Stimulated activated naive B cell treated with anti-CD40 and anti-IgM and Interleukin-4, amounts not matched to agents 10 μg/mL and 1 μg/mL and 100 μg/mL, for 72 hours (primary cell): ENCODE measurements around the gene LEMD1.
A peak's percentile ranks its signal among the peaks of the same experiment; 100 is the strongest.

Source experiments
- ATAC-seq, 2 donors: fragments of 150-1000 bp; cut with Tn5 transposase; replicated peaks; 2 replicates each; pipeline ENCODE4 v1.10.0; 2021; ENCODE audit warnings: moderate library complexity in 1 of 2
- DNase-seq: peaks from one replicate; pipeline ENCODE4 v3.0.0; 2021
- H3K27ac Mint-ChIP-seq: one replicate; pipeline ENCODE4 v1.8.0; 2022; ENCODE audit warnings: mild to moderate bottlenecking, mixed read lengths
- H3K27me3 Mint-ChIP-seq, 2 donors: one replicate each; pipeline ENCODE4 v1.8.0; 2022; ENCODE audit warnings: mixed read lengths in 2 of 2
- H3K36me3 Mint-ChIP-seq, 2 donors: one replicate each; pipeline ENCODE4 v1.8.0; 2022; ENCODE audit warnings: mixed read lengths in 2 of 2, mild to moderate bottlenecking in 1 of 2
- H3K4me1 Mint-ChIP-seq, 2 donors: one replicate each; pipeline ENCODE4 v1.8.0; 2022; ENCODE audit warnings: mixed read lengths in 2 of 2, mild to moderate bottlenecking in 1 of 2
- H3K4me3 Mint-ChIP-seq, 2 donors: one replicate each; pipeline ENCODE4 v1.8.0; 2022; ENCODE audit warnings: mild to moderate bottlenecking in 2 of 2, mixed read lengths in 2 of 2, moderate library complexity in 1 of 2
- H3K9me3 Mint-ChIP-seq, 2 donors: one replicate each; pipeline ENCODE4 v1.8.0; 2022; ENCODE audit warnings: mixed read lengths in 2 of 2, mild to moderate bottlenecking in 1 of 2

Gene LEMD1

DNA sequence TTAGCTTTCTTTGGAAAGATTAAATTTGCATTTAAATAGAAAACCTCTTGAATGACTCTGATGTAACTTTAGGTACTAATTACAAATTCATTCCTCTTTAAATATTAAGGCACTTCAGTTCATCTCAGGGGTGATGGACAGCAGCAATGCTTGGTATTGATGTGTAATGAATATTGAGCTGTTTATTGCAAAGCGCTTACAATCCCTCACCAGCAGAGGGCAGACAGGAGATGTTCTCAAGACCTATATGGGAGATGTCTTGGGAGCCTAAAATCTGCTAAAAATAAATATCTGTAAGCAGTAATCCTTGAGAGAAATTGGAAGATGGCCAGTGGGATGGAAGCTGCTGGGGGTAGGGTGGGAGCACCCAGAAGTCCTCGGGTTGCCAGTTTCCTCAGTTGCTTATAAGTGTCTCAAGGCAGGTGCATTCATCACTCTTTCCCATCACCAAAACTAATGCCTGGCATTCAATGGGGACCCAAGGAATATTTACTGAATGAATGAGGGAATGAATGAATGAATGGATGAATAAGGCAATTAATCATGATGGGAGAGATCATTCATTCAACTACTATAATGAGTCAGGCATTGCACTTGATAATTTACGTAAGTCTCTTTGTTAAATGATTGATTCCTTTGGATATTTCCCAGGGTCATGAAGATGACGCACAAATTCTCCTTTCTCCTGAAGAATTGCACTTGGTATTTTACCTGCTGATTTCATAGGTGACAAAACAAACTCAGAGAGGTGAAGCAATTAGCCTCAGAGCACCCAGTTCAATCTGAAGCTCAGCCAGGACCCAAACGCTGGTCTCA lies 67.4 kb downstream of the LEMD1 start:
- Mint-ChIP-seq H3K9me3 (no peaks in the 10 kb centered on the region), H3K36me3 (no peaks in the 10 kb centered on the region), H3K4me3 (no peak overlapping the region), H3K27ac (peak overlapping the region; percentile 20), H3K27me3 (peaks cover 0 to 28% of the 10 kb centered on the region in 2 donors), H3K4me1 (peaks cover 21 to 35% of the 10 kb centered on the region in 2 donors)
- ATAC-seq (peak; percentile 62 to 70), DNase-seq (no peak)

DNA sequence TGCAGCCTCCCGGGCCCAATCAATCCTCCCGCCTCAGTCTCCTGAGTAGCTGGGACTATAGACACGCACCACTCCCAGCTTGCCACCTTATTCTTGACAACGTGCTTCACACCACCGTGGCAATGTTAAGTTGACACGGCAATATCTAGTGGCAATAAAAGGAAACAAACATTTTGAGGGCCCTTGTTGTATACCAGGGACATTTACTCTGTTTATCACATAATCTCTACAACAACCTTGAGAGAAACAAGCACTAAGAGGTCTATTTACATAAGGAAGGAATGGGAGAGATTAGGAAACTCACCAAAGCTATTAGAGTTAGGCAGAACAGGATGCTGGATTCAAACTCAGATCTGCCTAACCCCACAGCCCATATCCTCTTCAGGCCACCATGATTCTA lies 68.2 kb downstream of the LEMD1 start:
- H3K27ac Mint-ChIP-seq = no peak overlapping the region
- no peaks in the 10 kb centered on the region for H3K36me3 Mint-ChIP-seq
- peaks cover 0 to 24% of the 10 kb centered on the region in 2 donors for H3K27me3 Mint-ChIP-seq
- peaks cover 28 to 43% of the 10 kb centered on the region in 2 donors for H3K4me1 Mint-ChIP-seq
- DNase-seq = no peak
- ATAC-seq = no peak
- no peaks in the 10 kb centered on the region for H3K9me3 Mint-ChIP-seq
- no peak overlapping the region for H3K4me3 Mint-ChIP-seq

DNA sequence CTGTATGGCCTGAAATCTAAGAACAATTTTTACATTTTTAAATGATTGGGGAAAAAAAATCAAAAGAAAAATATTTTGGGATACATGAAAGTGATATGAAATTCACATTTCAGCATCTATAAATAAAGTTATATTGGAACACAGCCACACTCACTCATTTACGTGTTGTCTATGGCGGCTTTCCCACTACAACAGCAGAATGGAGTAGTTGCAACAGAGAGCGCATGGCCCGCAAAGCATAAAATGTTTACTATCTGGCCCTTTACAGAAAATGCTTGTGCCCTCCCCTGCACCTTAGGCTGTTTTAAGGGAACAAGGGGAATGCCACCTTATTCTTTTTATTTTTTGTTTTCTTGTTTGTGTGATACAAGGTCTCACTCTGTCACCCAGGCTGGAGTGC lies 68.7 kb downstream of the LEMD1 start:
- H3K4me1 Mint-ChIP-seq = peaks cover 32 to 48% of the 10 kb centered on the region in 2 donors
- H3K27ac Mint-ChIP-seq = no peak overlapping the region
- H3K9me3 Mint-ChIP-seq = no peaks in the 10 kb centered on the region
- DNase-seq (no peak), ATAC-seq (no peak)
- H3K4me3 Mint-ChIP-seq = no peak overlapping the region
- no peaks in the 10 kb centered on the region for H3K36me3 Mint-ChIP-seq
- peaks cover 0 to 20% of the 10 kb centered on the region in 2 donors for H3K27me3 Mint-ChIP-seq

DNA sequence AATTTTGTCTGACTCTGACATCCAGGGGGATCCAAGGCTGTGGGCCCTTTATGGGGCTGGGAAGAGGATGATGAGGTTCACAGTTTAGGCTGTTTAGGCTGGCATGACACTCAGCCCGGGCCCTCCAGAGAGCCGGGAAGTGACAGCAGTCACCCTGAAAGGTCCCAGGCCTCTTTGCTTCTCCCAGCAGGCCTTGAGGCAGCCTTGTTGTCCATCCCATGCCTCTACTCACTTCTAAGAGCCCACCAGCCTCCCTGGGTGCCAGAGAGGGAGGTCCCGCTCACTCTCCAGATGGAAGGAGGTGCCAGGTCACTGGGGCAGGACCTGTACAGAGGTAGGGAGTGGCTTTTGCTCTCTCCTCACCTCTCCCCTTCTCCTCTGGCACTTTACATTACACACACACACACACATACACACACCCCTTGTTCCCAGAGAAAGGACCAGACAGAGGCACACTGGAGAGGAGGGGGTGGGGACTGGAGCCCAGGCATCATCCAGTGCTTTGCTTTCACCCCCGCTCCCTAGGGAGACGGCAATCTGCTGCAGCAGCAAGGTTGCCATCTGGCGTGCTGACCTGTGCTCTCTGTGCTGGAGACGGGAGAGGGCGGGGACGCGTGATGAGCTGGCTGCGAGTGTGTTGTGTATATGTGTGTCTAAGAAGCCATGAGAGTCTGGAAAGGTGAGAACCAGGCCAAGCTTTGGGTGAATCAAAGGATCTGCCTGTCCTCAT lies 69.7 kb downstream of the LEMD1 start:
- H3K9me3 Mint-ChIP-seq = no peaks in the 10 kb centered on the region
- H3K4me1 Mint-ChIP-seq = peaks cover 40 to 54% of the 10 kb centered on the region in 2 donors
- no peaks in the 10 kb centered on the region for H3K36me3 Mint-ChIP-seq
- H3K27ac Mint-ChIP-seq = no peak overlapping the region
- DNase-seq (no peak), ATAC-seq (no peak)
- H3K27me3 Mint-ChIP-seq = peaks cover 0 to 11% of the 10 kb centered on the region in 2 donors
- H3K4me3 Mint-ChIP-seq = no peak overlapping the region

DNA sequence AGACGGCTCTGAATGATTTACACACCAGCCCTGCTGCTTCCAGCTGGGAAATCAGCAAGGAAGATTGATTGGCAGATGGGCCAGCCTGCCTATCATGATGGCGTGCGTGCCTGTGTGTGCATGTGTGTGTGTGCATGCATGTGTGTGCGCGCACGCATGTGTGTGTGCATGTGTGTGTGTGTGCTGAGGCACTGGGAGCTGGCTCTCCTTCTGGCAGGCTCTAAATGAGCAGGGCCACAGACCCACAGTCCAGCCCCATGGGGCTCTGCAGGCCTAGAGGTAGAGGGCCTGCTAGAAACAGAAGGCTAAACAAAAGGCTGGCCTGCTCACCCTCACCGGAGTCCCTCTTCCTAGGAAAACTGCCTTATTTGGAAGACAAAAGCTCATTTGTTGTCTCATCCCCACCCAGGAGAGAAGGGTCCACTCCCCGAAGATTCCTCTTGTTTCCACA lies 71.1 kb downstream of the LEMD1 start:
- ATAC-seq = no peak
- H3K27me3 Mint-ChIP-seq = no peaks in the 10 kb centered on the region
- H3K4me1 Mint-ChIP-seq = peaks cover 35 to 47% of the 10 kb centered on the region in 2 donors
- H3K4me3 Mint-ChIP-seq = no peak overlapping the region
- no peak for DNase-seq
- no peaks in the 10 kb centered on the region for H3K9me3 Mint-ChIP-seq
- H3K27ac Mint-ChIP-seq = no peak overlapping the region
- no peaks in the 10 kb centered on the region for H3K36me3 Mint-ChIP-seq

DNA sequence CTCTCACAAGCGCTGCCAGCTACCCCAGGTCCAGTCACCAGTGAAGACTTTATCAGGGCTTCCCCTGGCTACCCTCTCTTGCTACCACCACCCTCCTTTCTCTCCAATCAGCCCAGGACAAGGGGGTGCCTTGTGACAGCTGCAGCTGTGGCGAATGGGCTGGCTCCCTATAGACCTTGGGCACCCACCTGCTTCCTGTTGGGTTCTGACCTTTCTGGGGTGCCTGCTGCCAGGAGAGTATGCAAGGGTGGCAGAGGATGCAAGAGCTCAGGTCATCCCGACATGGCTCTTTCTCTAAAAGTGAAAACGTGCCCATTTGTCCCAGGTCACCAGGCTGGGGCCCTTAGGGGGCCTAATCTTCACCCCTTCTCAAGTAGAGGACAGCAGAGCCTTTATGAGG lies 71.7 kb downstream of the LEMD1 start:
- no peaks in the 10 kb centered on the region for H3K9me3 Mint-ChIP-seq
- peak; percentile 41 to 63 for ATAC-seq
- peaks cover 35 to 47% of the 10 kb centered on the region in 2 donors for H3K4me1 Mint-ChIP-seq
- H3K27me3 Mint-ChIP-seq = no peaks in the 10 kb centered on the region
- DNase-seq = no peak
- H3K27ac Mint-ChIP-seq = no peak overlapping the region
- H3K4me3 Mint-ChIP-seq = no peak overlapping the region
- no peaks in the 10 kb centered on the region for H3K36me3 Mint-ChIP-seq

DNA sequence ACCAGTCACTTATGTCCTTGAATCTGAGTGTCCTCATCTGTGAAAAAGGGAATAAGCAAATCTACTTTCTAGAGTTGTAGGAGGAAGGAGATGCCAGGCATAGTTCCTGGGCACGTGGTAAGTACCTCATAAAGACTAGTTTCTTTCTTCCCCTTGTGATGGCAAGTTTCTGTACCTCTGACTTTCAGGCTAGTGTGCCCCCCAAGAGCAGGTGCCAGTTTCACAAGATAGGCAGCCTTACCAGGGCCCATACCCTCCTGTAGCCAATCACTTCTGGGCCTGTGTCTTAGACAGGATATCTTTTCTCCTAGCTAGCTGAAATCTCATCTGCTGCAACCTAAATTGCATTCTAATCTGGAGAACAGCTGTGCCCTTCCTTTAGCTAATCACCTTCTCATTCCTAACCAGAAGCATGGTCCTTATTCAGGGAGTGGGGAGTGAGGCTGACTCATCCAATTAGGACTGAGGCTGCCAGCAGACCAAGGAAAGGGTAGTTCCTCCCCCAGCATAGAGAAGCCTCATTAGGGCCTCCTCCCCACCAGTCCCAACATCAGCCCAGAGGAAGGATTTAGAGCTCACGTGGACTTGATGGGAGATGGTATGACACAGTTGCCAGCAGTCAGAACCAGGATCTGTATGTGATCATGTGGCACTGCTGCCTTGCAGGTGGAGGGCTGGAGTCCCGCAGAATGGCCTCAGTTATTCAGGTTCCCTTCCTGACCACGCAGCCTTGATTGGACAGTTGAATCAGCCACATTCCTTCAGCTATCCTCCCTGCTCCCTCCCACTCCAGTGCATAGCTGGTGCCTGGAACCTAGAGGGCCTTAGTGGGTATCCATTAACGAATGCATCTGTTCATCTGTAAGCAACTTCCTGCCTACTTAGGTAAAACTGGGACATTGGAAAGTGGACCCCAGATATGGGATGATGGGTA lies 73.0 kb downstream of the LEMD1 start:
- no peaks in the 10 kb centered on the region for H3K36me3 Mint-ChIP-seq
- DNase-seq (no peak), ATAC-seq (peak; percentile 56 to 65)
- H3K4me3 Mint-ChIP-seq = peak overlapping the region in 1 of 2 donors; percentile 44
- H3K27ac Mint-ChIP-seq = peak overlapping the region; percentile 62
- H3K9me3 Mint-ChIP-seq = no peaks in the 10 kb centered on the region
- H3K27me3 Mint-ChIP-seq = peaks cover 9 to 11% of the 10 kb centered on the region in 2 donors
- H3K4me1 Mint-ChIP-seq = peaks cover 44 to 51% of the 10 kb centered on the region in 2 donors

DNA sequence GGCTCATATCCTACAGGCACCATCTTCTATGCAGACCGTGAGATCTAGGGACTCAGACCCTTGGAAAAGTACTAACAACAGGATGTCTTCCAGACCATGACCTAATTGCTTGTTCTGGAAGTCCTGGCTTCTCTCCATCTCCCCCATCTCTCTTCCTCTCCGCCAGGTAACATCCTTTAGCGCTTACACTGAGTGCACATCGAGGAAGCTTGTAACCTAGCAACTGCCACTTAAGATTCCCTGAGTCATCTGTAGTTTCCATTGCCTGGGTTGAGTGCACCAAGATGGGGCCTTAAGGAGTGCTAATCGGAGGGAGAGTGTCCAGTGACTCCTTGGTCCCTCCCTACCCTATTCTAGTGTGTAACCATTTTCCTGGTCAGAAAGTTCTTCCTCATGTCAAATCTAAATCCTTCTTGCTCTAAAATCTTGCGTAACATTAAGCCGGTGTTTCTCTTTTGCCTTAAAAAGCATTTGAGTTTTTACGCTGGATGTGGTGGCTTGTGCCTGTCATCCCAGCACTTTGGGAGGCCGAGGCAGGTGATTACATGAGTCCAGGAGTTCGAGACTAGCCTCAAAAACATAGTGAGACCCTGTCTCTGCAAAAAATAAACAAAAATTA lies 74.8 kb downstream of the LEMD1 start:
- H3K4me1 Mint-ChIP-seq = peaks cover 51 to 65% of the 10 kb centered on the region in 2 donors
- no peak overlapping the region for H3K4me3 Mint-ChIP-seq
- H3K9me3 Mint-ChIP-seq = no peaks in the 10 kb centered on the region
- no peak for ATAC-seq
- no peak for DNase-seq
- H3K36me3 Mint-ChIP-seq = no peaks in the 10 kb centered on the region
- H3K27ac Mint-ChIP-seq = no peak overlapping the region
- H3K27me3 Mint-ChIP-seq = peaks cover 15 to 21% of the 10 kb centered on the region in 2 donors

DNA sequence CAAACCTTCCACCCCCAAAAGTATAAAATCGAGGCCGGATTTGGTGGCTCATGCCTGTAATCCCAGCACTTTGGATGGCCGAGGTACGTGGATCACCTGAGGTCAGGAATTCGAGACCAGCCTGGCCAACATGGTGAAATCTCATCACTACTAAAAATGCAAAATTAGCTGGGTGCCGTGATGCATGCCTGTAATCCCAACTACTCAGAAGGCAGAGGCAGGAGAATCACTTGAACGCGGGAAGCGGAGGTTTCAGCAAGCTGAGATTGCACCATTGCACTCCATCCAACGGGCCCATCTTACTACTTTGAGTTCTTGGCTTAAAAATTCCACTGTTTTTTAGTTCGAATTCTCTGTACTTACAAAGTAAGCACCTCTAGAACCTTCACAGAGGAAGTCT lies 76.1 kb downstream of the LEMD1 start:
- no peaks in the 10 kb centered on the region for H3K9me3 Mint-ChIP-seq
- H3K4me3 Mint-ChIP-seq = no peak overlapping the region
- H3K36me3 Mint-ChIP-seq = no peaks in the 10 kb centered on the region
- peaks cover 52 to 67% of the 10 kb centered on the region in 2 donors for H3K4me1 Mint-ChIP-seq
- no peak overlapping the region for H3K27ac Mint-ChIP-seq
- DNase-seq (no peak), ATAC-seq (no peak)
- peaks cover 15 to 22% of the 10 kb centered on the region in 2 donors for H3K27me3 Mint-ChIP-seq

DNA sequence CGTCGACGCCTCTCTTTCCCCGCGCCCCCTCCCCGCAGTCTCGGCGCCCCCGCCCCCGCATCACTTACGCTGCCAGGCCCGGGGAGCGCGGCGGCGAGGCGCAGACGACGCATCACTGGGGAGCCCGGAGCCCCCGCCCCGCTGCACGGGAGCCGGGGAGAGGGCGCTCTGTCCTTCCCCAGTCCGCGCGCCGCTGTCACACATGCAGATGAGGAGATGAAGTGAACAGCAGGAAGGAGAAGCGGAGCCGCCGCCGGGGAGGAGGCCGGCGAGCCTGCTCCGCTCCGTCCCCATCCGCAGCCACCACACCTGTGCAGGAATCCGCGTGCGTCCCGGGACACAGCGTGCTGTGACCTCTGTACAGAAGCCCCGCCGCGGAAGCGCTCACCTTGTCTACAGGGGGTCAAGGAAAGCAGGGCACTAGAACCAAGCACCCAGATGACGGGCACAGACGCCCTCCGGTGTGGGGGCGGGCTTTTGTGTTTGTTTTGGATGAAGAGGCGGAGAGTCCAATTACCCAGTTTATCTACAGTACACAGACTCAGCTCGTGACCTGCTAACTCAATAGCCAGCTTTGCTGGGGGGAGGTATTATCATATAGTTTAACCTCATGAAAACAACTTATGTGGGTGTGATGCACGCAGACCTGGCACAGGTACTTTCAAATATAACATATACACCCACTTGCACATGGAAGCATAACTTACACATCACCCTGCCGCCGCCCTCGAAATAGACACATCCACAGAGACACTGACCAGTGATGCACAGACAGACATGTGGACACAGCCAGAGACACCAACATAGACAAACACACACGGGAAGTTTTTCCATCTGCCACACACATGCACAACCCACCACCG lies 77.6 kb downstream of the LEMD1 start:
- Mint-ChIP-seq H3K9me3 (no peaks in the 10 kb centered on the region), H3K36me3 (no peaks in the 10 kb centered on the region), H3K4me1 (peaks cover 48 to 67% of the 10 kb centered on the region in 2 donors), H3K27me3 (peaks cover 15 to 22% of the 10 kb centered on the region in 2 donors), H3K27ac (peak overlapping the region; percentile 25), H3K4me3 (peak overlapping the region; percentile 82 to 86)
- DNase-seq (no peak), ATAC-seq (peak; percentile 52 to 53)

DNA sequence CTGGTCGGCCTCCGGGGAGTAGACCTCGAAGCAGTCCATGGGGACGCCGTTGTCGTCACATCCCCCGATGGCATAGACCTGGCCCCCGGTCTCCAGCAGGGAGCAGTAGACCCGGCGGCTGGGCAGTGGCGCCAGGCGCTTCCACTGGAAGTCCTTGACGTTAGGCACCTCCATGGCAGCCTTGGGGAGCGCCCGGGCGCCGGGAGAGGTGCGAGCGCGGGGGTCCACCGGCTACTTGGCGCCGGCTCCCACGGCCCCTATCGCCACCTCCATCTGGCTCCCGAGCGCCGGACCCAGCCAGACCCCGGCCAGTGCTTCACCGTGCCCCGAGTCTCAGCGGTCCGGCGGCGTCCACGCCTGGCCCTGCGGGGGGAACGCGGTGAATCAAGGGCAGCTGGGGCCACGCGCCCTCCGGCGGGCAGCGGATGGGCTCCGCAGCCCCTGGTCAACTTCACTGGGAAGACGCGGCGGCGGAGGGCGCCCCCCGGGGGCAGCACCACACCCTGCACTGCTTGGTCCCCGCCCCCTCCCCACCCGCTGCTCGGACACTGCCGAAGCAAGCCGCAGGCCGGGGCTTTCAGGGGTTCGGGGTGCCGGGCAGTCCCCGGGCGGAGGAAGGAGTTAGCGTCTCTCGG lies 78.3 kb downstream of the LEMD1 start:
- no peak for DNase-seq
- ATAC-seq = peak; percentile 26 to 41
- H3K27ac Mint-ChIP-seq = no peak overlapping the region
- peak overlapping the region; percentile 82 to 86 for H3K4me3 Mint-ChIP-seq
- H3K9me3 Mint-ChIP-seq = no peaks in the 10 kb centered on the region
- peaks cover 15 to 22% of the 10 kb centered on the region in 2 donors for H3K27me3 Mint-ChIP-seq
- H3K4me1 Mint-ChIP-seq = peaks cover 47 to 67% of the 10 kb centered on the region in 2 donors
- no peaks in the 10 kb centered on the region for H3K36me3 Mint-ChIP-seq

DNA sequence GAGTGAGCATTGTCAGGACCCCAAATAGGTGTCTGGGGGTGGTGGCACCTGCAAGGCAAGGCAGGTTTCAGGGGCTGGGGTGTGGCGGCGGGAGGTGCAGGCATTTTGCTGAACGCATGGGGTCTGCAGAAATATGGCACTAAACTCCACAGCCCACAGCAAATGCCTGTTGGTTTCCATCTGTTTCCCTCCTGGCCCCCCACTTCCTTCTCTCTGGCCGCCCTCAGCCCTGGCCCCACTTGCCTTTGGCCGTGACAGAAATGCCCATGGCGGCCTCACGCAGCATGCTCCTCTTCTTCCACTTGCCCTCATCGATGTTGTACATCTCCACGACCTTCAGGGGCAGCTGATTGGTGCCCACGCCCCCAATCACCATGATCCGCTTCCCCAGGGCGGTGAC lies 78.9 kb downstream of the LEMD1 start:
- DNase-seq (no peak), ATAC-seq (no peak)
- H3K27ac Mint-ChIP-seq = no peak overlapping the region
- peaks cover 41 to 64% of the 10 kb centered on the region in 2 donors for H3K4me1 Mint-ChIP-seq
- peaks cover 15 to 22% of the 10 kb centered on the region in 2 donors for H3K27me3 Mint-ChIP-seq
- H3K9me3 Mint-ChIP-seq = no peaks in the 10 kb centered on the region
- peak overlapping the region; percentile 71 to 86 for H3K4me3 Mint-ChIP-seq
- no peaks in the 10 kb centered on the region for H3K36me3 Mint-ChIP-seq
